Measurements from ENCODE around the gene AMOTL2.

DNA sequence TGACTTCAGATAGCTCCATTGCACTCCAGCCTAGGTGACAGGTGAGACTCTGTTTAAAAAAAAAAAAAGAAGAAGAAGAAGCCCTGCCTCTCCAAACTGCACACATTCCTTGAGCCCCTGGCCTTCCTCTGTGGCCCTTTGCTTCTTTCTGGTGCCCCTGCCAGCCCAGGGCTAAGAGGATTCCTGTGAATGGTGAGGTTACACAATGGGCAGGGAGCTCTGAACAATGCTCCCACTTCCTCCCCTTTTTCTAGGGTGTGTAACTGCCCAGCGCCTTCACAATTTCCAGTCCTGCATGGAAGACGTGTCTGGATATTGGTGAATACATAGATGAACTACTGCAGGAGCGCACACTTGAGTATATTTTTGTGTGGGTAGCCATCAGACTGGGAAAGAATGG lies 3.6 kb upstream of the AMOTL2 start:
- TF ChIP-seq POLR2A (IDR thresholded peaks at IDR 0.05) (no peak), EP300 (IDR thresholded peaks at IDR 0.05) (no peak), CTCF (IDR thresholded peaks at IDR 0.05) (no peak), POLR2AphosphoS5 (IDR thresholded peaks at IDR 0.05) (no peak)

All from gastroesophageal sphincter (tissue), 3 donors.